GM21447 (cell line): ENCODE measurements around the gene KCNC1.

Source experiments
- ATAC-seq: cut with Tn5 transposase; IDR thresholded peaks from one replicate; pipeline ENCODE4 v1.9.1; 2021; ENCODE audit not compliant: unreplicated experiment

KCNC1 gene

DNA sequence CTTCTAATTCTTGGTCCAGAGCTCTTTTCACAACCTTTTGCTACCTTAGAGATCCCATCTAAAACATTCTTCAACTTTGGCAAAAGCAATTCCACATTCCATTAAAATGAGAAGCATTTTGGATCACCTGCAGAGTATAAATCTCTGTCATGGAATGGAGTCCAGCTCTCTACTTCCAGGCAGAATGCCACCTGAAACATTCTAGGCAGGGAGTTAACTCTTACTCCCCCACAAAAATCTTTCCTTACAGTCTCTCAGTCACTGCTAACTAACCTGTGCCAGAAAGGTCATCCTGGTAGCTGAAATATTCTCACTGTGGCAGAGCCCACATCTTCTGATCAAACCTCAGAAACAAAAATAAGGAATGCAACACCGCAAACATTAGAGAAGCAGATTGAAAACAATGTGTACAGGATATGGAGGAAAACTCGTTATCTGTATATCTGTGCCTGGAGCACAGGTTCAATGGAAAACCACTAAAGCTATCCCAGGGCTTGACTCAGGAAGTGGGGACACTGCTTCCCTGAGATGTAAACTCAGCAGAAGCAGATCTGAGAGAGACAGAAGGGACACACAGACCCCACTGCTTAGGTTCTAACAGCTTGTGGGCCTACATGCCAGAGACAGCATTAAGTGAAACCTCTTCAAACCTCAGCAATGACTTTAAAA is 78.9 kb downstream of the KCNC1 start:
- no peak for ATAC-seq

DNA sequence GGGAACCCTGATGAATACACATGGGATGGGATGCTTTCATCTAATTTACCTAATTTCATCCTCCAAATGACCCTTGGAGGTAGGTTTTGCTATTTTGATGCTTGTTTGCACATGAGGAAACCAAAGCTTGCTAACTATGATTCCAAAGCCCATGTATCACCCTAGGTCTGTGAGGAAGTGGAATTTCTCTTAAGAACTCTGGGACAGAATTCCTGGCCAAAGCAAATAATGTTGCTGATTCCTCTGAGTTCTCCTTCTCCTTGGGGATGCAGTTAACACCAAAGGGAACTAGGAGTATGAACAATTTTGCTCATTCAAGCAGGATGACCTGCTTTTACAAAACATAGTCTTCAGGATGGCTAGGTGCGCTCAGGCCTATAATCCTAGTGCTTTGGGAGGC is 80.0 kb downstream of the KCNC1 start:
- no peak for ATAC-seq

DNA sequence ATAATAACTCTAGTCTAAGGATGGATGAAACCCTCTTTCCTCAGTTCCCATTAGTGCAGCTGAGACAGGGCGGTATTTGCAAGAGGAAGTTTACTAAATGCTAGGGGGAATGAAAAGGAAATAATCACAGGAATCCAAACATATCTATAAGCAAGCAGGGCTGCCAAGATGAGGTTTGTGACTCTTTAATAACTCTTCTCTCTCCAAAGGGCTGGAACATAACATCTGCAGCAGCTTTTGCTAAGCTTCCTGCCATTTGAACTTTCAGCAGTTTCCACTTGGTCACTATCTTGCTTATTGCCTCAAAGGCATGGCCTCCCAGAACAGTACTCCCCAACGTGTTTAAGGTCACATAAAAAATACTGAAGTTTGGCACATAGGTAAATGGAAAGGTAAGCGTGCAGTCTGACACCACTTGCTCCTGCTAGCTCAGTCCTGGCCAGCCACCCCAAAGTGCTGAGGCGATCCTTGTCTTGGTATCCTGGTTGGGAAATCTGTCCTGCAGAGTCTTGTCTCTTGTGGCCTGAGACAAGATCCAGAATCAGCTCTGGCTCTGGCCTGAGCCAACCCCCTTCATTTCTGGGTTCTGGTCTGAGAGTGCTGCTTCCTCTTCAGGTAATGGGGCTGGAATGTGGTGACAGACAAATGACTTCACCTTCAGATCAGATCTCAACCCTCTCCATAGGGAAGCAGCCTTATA is 81.8 kb downstream of the KCNC1 start:
- no peak for ATAC-seq

DNA sequence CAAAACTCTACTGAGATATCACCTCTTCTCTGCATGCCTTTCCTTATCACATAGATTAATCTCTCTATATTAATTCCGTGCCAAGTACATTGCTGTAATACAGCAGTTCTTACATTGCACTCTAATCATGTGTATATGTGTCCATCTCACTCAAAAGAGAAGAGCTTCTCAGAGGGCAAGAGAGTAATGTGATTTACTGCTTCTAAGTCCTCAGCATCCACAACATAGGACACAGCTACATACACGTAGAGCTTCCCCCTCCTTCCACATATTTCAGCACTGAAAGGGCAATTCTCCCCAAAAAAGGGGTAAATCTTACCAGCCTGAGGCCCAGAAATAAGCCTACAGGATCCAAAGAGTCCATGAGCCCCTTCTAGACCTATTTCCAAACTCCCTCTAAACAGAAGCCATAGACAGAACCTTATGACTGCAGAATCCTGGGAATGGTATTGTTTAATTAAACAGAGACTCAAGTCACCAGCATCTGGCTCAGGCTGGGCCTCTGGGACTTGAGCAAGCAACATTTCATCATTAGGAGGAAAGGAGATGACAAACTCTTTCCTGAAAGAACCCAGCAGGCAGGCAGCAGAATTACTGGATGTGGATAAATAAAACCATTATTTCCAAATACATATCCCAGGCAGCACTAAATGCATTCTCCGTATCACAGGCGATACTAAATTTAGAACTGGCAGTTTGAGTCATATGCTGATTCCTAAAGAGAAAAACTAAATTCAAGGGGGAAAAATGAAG is 87.2 kb downstream of the KCNC1 start:
- no peak for ATAC-seq

DNA sequence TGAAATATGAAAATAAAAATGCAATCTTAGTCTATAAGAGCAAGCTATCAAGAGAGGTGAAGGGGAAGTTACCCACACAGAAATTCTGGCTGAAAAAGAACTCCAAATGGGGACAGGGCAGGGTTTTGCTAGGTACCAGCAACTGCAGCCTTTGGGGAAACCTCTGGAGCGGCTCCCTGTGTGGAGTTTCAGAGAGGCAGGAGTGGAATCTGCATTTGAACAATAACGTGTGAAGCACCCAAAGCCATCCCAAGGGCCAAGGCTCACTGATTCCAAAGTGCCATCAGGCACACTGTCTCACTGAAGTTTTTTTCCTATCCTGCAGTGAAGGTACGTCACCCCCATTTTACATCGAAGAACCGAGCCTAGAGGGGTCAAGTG is 87.8 kb downstream of the KCNC1 start:
- no peak for ATAC-seq

DNA sequence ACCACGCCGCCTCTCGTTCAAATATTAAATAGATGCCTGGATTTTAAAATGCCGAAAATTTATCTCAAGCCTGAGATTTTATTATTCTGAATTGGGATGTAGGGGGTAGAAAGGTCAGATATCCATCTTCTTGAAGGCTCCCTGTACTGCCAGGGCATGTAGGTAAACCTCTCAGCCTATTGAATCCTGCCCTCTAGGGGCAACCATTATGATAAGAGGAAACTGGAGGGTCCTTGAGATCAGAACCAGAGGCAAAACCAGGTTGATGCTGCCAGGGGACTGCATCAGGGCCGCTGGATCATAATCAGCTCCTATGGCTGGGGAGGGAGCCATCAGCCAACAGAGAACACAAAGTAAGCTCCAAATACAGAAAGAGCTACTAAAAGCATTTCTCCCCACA is 92.4 kb downstream of the KCNC1 start:
- no peak for ATAC-seq

DNA sequence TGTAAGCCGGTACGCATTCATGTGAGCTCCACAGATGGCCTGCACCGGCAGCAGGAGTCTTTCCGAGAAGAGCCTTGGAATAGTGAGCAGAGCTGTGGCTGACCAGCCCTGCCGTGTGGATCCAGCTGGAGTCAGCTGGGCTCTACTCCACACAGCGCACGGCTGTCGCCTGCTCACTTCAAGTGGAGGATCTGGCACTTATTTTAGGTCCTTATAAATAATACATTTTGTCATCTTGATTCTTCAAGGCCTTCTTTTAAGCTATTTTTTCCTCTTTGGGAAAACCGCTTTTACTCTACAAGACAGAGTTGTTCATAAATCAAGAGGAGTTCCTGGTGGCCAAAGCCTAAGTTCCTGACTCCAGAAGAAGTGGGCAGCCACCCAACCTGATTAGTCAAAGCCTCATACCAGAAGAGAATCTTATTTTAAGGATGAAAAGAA is 93.8 kb downstream of the KCNC1 start:
- no peak for ATAC-seq

DNA sequence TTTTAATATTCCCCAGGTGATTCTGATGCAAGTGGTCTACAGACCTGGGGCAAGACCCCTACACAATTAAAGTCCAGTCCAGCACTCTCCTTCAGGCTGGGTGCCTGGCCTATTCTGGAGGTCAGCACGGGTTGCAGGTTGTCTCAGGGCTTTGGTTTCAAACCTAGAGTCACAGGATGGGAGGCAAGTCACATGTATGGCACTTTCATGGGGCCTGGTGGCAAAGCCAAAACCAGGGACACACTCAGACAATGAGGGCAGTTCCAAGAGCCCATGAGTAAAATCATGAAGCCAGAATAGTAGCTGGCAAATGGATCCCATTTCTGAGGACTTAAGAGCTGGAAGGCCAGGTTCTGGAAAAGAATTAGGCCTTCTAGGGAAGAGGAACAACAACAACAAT is 96.6 kb downstream of the KCNC1 start:
- ATAC-seq: no peak

DNA sequence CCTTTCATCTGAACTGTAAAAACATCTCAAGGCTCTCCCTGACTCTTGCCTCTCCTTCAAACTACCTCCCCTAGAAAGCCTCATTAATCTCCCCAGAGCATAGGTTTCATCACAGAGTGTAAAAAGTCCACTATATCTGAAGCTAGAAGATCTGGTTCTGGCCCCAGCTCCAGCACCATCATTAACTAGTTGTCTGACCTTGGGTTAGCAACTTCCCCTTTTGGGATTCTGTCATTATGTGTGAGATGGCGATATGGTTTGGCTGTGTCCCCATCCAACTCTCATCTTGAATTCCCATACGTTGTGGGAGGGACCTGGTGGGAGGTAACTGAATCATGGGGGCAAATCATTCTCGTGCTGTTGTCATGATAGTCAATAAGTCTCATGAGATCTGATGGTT is 97.3 kb downstream of the KCNC1 start:
- ATAC-seq: no peak
